ENCODE data around the gene SMYD3.

SMYD3 gene

DNA sequence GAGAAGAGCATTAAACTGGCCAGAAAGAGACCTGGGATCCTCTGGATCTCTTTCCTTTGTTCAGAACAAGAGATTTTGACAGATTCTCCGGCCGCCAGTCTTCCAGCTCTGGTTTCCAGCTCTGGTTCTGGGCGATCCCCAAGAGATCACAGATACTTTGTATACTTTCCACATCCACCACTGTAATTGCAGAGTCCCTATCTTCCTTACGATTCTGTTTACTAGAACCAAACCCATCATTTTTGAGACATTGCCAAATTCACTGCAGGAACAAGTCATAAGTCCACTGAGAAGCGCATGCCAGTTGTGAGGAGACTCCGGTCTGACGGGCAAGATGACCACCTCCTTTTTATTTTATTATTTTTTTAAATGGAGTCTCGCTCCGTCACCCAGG, 505.2 kb downstream of the SMYD3 start:
- DNase-seq, result no peak

DNA sequence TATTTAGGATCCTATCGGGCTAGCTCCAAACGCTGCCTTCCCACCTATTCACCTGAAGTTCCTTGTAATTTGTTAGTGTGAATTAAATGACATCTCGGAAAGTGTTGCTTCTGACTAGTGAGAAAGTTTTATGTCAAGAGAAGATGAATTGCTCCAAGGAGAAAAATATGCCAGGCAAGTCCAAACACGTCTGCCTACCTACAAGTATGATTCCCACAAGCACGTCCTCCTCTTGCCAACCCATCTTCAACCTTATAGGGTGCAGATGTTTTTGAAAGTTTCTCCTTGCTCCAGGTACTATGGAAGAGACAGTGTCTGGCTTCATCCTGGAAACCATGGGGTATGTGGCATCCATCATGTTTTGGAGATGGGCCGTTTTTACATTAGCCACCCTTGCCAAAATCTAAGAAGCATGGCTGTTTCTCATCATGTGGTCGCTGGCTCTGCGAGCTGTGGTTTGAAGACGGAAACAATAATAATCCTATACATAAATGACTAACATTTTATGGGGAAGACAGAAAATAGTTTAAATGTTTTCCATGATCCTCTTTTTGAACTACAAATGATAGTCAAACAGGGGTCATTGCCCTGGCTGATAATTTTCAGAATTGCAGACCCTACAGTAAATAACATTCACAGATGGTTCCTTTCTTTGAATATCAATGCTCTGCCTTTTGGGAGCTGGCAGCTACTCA, 505.8 kb downstream of the SMYD3 start:
- no peak for DNase-seq

DNA sequence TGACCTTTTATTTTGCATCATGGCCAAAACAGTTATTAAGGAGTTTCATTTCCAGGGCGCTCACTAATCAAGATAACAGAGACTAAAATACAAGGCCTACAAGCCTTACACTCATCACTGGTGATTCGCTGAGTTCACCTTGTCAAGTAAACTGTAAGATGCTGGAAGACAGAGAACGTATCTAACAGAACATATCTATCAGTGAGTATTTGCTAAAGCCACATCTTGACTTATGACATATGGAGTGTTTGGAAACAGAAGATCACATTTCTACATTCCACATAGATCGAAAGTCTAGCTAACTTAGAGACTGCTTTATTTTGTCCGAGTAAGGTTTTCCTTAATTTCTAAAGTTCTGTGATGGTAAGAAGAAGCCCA, 506.5 kb downstream of the SMYD3 start:
- no peak for DNase-seq

DNA sequence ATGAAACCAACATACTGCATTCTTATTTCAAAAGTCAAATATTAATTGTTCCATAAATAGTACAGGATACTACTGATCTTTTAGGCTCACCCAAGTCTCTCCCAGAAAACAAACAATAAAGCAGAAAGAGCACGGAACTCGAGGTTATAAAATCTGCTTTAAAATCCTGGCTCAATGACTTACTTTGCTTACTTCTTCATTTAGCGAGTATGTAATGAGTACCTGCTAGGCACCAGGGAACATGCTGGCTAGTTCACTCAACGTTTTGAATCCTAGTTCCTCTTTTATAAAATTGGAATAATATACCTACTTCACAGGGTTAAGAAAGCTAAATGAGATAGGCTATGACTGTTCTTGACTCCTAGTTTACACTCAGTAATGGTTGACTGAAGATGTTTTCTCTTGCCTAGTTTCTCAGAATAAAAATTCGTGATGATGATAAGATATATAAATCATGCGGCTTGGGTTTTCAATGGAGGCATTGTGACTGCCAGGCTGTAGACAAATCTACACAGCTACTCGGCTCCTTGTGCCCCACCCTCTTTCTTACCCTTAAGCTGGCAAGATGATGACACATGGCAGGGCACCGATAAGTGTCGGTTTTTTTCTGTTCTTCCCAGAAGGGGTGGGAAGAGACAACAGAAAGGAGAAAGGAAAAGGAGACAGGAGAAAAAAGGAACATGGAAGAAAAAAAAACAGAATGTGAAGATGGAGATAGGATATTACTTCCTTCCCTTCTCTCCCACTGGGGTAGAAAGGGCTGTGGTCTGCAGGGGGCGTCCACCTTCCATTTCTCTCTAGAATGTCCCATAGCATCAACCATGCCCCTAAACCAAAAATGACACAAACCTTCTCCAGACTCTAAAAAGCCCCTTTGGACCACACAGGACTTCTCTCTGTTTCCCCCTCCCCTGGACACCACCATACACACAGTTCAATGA, 507.1 kb downstream of the SMYD3 start:
- no peak for DNase-seq

DNA sequence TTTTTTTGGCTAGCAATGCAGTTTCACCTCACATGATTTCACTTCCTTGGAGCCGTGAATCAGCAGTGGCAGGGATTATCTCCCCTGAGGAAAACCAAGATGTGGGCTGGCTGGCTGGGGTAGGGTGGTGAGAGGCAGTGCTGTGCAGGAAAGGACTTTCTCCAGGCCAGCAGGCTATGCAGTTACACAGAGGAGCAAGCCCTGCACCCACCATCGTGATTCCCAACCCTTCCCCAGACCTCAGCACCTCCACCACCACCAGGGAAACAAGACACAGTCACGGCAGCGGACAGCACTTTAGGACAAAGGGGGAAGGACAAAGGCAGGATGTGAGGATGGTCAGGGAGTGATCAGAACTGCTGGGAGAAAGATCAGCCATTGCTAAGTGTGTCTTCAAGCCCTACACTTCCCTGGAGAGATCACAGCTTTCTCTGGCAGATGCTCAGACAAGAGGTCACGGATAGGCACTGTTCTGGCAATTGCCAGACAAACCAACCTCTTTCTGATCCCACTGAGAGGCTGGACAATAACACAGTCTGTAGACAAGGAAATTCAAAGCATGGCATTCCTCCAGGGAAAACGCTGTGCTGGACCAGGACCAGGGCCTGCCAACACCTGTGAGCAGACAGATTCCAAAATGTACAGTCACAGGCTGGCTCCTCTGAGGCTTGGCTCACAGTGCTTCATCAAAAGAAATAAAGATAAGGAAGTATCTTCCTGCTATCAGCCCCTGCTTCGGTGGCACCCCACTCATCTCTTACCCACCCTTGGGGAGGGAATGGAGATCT, 509.4 kb downstream of the SMYD3 start:
- DNase-seq, result no peak

DNA sequence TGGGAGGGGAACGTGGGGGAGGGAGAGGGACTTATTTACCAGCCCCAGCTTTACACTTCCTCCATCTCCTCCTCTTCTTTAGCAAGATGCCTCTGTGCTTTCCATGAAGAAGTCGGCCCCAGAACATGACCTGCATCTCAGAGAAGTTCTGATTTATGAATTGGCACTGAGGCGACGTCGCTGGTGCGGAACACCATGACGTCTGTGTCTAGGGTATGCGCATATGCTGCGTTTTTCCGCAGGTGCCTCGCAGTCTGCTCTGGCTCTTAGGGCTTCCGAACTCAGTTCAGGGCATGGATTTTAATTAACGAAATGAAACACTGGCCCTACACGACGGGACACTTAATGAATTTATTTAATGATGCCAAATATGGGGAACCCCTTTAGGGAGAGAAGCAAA, 510.3 kb downstream of the SMYD3 start:
- no peak for DNase-seq

DNA sequence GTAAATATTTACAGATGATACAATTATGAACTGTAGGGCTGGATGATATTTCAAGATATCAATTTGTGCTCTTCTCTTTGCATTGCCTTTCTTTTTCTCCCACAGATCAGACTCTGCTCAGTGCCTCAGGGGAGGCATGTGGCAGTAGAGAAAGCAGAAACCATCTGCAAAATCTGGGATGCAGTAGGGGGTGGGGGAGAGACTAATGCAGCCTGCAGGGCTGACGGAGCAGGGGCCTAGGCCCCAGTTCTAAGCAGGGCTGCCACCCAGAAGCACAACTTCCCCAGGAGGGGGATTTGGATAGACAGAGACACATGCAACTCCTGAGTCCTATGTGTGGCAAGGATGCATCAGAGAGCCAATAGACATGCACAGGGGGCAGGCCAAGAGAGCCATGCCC, 511.6 kb downstream of the SMYD3 start:
- no peak for DNase-seq

DNA sequence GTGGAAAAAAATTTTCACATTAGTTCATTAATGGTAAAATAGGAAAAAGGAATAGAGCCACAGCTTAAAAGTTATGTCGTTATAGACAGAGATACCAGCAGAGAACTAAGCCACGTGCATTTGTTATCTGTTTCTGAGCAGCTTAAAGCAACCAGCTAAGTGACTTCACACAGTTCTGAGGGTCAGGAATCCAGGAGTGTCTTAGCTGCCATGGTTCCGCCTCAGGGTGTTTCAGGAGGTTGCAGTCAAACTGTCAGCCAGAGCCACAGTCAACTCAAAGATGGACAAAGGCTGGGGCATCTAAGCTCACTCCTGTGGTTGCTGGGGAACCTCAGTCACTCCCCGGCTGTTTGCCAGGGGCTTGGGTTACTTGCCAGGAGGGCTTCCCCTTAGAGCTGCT, 515.8 kb downstream of the SMYD3 start:
- no peak for DNase-seq

DNA sequence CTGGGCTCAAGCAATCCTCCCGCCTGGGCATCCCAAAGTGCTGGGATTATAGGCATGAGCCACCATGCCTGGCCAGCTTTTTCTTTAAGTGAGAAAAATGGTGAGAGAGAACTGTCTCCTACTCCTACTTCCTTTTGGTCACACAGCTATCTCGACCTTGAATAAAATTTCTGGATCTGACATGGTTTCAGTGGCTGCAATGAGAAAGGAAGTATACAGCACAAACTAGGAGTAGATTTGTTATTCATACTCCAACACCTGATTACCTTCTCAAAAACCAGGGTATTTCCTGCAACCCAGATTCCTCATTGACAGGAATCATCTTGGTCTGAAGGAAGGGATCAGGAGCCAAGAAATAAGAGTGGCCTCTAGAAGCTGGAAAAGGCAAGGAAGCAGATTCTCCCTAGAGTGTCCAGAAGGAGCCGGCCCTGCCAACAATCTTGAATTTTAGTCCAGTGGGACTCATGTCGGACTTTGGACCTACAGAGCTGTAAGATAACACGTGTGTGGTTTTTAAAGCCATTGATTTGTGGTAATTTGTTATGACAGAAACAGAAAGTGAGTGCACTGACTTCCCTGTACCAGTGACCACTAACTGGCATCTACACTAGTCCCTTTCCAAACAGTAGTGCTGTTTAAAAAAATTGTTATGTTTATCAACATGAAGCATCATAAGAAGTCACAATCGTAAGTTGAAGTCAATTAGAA, 516.6 kb downstream of the SMYD3 start:
- DNase-seq, result no peak

DNA sequence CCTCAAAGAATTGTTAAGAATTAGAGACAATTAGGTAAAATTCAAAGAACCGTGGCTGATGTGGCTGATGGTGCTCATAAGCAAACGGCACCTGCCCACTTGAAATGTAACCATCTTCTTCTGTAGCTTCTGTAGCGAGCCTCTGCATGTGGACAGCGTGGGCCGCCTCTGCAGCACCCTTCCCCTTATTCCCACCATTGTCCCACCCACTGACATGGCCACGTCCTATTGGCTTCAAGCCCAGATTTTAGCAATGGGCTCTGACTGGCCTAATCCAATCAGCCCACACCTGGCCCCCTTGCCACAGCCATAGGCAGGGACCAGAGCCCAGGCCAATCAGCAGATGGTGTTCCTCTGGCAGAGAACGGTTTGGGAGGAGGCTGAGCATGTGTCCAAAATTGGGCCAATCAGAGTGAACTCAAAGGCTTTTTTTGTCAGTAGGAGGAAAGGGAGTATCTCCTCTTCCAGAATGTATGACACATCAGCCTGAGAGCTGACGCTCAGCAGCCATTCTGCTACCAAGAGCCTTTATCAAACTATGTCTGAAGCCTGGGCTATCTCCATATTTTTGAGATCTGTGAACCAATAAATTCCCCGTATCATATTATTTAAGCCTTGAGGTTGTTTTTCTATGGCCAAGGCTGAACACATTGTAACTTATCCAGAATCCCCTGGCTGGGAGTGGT, 518.5 kb downstream of the SMYD3 start:
- no peak for DNase-seq

DNA sequence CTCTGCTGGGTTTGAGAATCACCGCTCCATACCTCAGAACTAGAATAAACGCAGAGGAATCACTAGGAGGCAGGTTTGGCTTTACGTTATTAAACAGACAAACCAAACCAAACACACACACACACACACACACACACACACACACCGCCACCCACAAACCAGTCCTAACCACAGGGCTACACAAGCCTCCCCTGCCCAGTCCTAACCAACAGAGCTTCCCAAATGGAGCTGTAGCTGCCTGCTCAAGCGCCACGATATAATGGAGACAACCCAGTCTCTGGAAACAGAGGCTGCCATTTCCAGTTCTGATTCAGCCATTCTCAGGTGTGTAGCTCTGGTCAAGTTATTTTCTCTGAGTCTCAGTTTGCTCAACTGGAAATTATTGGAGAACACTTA, 519.1 kb downstream of the SMYD3 start:
- no peak for DNase-seq

DNA sequence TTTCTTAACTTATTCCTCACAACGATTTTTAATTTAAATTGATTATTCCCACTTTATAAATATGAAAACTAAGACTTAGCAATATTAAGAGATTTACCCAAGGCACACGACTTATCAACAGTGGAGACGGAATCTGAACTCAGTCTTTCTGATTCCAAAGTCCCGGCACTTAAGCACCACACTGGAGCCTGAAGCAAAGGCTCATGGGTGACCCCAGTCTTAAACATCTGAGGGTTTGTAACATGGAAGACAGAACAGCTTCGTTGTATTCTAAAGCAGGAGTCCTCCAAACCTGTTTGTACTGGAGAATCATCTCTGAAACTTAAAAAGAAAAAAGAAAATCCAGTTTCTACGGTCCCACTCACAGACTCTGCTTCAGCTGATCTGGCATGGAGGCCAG, 519.5 kb downstream of the SMYD3 start:
- DNase-seq, result no peak

DNA sequence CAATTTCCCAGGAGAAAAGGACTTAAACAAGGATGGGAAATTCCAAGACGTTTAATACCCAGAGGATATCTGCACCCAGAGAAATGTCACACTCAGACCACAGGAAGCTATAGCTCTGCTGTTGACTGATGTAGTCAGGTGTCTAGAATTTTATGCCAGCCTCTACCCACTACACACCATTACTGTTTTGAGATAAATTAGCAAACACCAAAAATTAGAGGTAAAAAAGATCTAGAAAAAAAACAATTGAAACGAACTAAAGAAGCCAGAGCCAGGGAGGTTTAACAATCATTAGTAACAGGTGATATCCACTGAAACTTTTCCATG, 519.9 kb downstream of the SMYD3 start:
- DNase-seq, result no peak

DNA sequence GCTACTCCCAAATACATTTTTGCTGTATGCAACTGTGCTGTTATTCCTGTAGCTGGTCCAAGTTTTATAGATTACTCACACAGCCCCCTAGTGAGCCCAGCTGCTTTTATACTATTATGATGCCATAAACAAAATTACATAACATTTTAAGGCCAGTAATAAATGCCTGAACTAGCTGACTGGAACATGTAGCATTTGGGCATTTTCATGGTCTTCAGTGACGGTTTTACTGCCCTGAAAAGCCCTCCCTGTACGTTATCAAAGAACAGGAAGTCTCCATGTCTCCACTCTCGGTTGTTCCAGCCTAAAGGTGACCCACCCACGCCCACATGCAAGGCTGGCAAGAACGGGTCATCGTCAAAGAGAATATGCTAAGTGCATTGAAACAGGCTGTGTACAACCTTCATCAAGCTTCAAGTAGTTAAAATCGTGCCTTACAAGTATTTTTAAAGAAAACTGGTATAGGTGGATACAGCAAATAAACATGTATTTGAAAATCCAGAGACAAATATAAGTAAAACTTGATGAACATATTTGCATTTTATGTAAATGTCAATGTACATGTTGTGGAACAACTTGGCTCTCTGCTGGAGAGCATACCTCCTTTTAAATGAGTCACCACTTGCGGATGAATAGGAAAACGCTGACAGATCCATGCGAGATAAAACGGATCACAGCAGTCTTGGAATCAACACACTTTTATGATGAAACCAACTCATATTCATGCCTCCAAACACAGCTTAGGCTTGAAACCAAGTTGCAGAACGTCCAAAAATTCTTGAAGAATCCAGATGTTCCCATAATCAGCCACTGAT, 520.5 kb downstream of the SMYD3 start:
- DNase-seq, result no peak

DNA sequence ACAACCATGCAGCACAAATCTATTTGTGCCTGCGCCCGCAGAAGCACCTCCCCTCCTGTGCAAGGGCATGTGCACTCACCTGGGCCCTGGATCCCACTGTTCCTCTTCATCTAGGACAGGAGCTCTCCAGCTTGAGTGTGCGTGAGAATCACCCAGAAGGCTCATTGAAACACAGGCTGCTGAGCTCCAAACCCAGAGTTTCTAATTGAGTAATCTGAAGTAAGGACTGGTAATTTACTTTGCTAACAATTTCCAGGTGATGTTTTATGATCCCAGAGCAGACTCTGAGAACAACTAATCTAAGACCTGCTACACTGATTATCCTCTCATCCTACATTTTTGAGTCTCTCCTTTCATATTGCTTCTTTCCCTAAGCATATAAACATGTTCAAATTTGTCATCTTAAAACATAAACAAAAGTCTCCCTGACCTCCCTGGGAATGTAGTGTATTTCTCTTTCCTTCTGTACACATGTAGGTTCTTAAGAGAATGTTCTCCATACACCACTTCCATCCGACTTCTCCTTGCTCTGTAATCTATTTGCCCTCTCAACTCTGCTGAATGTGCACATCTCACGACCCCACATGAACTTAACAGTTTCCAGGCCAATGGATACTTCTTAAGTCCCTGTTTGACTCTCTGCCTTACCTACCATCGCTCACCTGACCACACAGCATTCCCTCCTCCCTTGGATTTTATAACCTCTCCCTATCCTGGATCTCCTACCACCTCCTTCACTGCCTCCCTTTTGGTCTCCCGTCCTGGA, 522.5 kb downstream of the SMYD3 start:
- DNase-seq, result no peak

DNA sequence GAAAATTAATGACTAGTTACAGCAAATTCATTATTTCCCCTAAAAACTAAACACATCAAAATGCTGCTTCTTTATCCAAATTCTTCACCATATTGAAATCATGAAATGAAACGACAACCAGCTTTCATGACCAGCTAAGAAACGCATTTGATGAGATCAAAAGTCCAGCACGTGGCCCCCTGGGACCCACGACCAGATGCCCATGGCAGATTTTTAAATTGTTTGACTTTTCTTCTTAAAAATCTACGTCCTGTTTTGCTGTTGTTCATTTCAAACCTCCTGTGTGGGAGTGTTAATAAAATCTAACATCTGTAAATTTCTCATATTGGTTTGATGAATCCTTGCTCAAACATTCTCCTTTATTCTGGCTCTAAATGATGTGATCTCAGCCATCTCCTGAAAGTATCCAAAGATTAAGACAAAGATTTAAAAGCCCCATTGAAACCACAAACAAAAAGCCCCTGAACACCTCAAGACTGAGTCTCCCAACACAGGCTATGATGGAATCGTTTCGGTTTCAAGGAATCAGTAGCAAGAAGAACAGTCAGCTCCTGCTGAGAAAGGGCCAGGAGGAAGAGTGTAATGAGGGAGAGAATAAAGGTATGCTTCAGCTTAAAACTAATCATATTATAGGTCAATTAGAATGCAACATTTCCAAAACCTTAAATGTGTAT, 523.6 kb downstream of the SMYD3 start:
- DNase-seq, result no peak

DNA sequence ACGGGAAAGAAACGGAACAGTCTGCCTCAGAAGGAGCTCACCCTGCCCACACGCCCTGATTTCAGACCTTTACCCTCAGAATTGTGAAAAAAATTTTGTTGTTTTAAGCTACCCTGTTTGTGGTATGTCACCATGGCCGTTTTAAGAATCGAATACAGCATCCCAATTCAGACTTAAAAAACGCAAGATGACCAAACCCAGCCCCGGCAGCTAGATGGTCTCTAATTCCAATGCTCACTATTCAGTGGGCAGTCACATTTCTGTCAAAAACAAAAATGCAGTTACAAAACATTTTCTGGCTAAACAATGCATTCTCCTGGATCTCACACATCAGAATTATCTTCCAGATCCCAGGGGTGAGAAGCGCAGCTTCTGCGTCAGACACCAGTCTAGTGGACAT, 527.5 kb downstream of the SMYD3 start:
- no peak for DNase-seq

DNA sequence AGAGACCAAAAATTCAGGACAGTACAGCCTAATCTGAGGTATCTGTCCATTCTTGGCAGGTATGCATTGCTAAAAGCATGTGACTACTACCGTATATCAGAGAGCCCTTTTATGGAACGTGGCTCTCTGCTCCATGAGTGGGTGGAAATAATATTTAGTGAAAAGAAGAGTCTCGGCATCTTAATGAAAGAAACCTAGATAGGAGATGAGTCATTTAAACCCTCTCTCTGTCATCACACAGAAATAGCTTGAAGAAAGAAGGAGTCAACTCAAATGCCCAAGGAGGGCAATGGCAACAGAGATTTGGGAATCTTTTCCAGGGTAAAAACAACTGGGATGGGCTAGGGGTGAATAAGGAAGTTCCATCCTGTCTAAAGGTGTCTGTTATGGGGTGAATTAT, 528.2 kb downstream of the SMYD3 start:
- DNase-seq, result no peak

DNA sequence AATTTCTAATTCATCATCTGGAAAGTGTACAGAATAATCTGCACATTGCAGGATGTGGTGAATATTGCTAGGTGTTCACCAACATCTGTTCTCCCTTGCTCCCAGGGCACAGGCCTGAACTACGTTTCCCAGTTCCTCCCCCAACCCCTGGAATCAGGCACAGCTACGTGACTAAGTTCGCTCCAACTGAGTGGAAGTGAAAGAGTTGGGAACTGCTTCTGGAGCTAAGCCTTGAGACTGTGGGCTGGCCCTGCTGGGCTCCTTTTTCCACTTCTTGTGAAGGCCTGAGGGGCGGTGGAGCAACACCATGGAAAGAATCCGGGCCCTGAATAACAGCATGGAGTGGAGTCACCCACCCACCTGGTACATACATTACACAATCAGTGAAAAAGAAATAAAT, 534.6 kb downstream of the SMYD3 start:
- DNase-seq, result no peak

DNA sequence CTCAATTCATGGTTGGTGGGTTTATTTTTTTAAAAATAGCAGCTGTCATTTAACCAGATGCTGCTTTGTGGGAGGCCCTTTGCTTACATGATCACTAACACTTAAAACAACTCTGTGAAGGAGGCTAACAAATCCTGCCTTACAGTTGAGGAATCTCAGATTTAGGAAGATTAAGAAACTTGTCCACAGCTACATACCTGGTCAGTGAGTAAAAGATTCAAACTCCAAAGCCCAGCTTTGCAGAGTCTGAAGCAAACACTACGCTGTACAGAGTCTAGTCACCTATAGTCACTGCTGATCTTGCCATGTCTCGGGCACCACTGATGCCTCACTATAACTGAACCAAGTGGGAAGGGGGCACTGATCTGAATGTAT, 535.4 kb downstream of the SMYD3 start:
- DNase-seq, result no peak

Measured in activated effector memory CD4-positive, alpha-beta T cell treated with Interleukin-2 at 50 U/mL for 16 hours (primary cell).